Fibroblast of skin of abdomen (primary cell): ENCODE data around the gene QRICH1.

Experiments used
- DNase-seq: peaks from one replicate; pipeline ENCODE4 v3.0.0-alpha.2; 2013

The QRICH1 gene

GRCh38 chr3:48993834-48994233 is 100.0 kb downstream of the QRICH1 start:
- no peak for DNase-seq

- no peak for DNase-seq
These were observed 101.9 kb downstream of the QRICH1 start for GRCh38 chr3:48991851-48992545.

GRCh38 chr3:48990636-48991469 is 103.0 kb downstream of the QRICH1 start:
- no peak for DNase-seq

- DNase-seq: peak; percentile 94
These were observed 103.9 kb downstream of the QRICH1 start, which contains the start of gene P4HTM for GRCh38 chr3:48989796-48990635. Gene P4HTM, plus strand, starts transcription at chr3:48990241. Its CDS starts 16 bp downstream, at chr3:48990257.

GRCh38 chr3:48989126-48989795 is 104.6 kb downstream of the QRICH1 start:
- DNase-seq: no peak

- DNase-seq: no peak
These were observed 108.0 kb downstream of the QRICH1 start for GRCh38 chr3:48985831-48986376.

- no peak for DNase-seq
These were observed 109.2 kb downstream of the QRICH1 start for GRCh38 chr3:48984663-48985062.

- no peak for DNase-seq
These were observed 110.8 kb downstream of the QRICH1 start for GRCh38 chr3:48983096-48983495.

GRCh38 chr3:48982686-48983085 is 111.2 kb downstream of the QRICH1 start:
- DNase-seq: no peak

GRCh38 chr3:48982016-48982415 is 111.9 kb downstream of the QRICH1 start:
- no peak for DNase-seq

- no peak for DNase-seq
These were observed 113.6 kb downstream of the QRICH1 start for GRCh38 chr3:48980295-48980694.
